NCI-H187 (cell line): ENCODE data around the gene GALNT16.
"Not testable (repeated sequence)": the region's sequence is repeated elsewhere in the genome, so short reads cannot be mapped to it uniquely, and the experiment has no call there.

Experiments used
- DNase-seq, 2 experiments: peaks; one replicate each; lab custom pipeline; 2025; lab: John Stamatoyannopoulos, UW

The GALNT16 gene

DNA sequence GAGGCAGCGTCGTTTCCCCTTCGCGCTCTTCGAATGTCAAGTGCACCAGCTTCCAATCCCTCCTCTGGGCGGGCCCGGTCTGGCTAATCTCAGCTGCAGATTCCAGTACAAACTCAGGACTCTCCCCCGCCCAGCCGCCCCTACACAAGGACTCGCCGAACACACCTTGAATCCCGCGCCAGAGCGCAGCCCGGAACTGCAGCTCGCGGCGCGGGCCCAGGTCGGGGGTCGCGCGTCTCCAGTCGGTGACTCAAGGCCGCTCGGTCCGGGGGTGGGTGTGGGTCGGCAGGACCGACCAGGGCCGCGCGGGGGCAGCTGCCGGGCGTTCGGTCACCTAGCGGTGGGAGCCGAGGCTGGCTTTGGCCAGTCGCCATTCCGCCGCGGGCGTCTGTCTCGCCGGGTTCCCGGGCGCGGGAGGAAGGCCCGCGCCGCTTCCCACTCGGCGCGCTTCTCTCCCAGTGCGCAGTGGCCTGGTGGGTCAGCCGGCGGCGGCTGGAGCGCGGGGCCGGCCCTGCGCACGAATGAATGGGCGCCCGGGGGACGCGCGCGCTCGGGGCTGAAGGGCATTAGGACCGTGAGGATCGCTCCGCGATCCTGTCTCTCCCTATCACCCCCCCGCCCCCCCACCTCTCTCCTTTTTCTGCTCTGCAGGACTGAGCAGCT lies at the start of gene GALNT16:
Gene GALNT16 (plus strand): TSS at position 632 of the 663 bp plus-strand sequence. CDS start 133 bp downstream, outside the sequence.
- peak; percentile 57 to 68 for DNase-seq

DNA sequence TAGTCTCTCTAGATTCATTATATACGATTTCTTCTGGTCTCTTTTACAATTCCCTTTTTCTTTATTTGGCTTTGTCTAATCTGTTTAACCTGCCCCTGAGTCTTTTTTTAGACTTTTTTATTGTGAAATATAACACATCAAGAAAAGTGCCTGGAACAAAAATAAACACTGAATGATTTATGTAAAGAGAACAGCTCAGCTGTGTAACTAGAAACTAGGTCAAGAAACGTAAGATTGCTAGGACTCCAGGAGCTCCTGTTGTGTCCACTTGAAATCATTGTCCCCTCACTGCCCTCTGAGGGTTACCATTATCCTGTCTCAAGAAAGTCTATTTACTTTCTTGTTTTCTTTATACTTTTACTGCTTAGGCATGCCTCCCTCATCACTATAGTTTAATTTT lies 45.6 kb upstream of the GALNT16 start:
- DNase-seq, result no peak

DNA sequence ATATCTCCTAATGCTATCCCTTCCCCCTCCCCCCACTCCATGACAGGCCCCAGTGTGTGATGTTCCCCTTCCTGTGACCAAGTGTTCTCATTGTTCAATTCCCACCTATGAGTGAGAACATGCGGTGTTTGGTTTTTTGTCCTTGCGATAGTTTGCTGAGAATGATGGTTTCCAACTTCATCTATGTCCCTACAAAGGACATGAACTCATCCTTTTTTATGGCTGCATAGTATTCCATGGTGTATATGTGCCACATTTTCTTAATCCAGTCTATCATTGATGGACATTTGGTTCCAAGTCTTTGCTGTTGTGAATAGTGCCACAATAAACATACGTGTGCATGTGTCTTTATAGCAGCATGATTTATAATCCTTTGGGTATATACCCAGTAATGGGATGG lies 42.3 kb upstream of the GALNT16 start:
- not testable (repeated sequence) for DNase-seq

DNA sequence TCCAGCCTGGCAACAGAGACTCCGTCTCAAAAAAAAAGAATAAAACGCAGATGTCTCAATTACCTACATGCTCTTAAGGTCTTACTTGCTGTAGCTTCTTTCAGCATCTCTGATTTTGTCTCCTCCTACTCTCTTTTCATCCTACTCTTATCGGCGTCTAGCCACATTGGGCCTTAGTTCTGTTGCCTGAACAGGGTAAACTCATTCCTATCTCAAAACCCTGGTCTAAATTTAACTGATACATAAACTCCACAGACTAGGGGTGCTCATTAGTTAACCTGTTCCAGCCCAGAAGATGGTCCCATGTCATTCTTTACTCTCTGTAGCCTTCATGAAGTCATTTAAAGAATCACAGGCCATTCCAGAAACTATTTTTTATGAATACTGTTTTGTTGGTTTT lies 35.0 kb upstream of the GALNT16 start:
- DNase-seq, result no peak

GRCh38 chr14:69226178-69226577 lies 33.8 kb upstream of the GALNT16 start:
- no peak for DNase-seq

DNA sequence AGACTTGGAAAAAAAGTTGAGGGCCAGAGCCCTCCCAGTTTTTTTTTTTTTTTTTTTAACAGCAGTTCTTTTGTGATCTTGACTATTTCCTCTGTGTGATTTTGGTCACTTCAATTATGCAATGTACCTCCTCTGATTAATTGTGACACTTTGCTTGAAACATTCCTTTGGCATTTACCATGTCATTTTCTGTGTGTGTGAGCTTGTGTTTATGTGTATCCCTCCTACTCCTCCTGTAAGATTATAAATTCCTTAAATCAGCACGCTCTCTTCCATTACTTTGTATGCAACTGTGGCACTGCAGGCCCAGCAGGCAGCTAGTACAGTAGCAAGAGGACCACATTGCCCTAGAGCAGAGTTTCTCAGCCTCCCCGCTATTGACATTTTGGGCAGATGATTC lies 33.2 kb upstream of the GALNT16 start:
- DNase-seq, result no peak

- DNase-seq, result no peak
These were observed 28.5 kb upstream of the GALNT16 start for GRCh38 chr14:69231486-69231885.

GRCh38 chr14:69232388-69232787 lies 27.6 kb upstream of the GALNT16 start:
- no peak for DNase-seq

DNA sequence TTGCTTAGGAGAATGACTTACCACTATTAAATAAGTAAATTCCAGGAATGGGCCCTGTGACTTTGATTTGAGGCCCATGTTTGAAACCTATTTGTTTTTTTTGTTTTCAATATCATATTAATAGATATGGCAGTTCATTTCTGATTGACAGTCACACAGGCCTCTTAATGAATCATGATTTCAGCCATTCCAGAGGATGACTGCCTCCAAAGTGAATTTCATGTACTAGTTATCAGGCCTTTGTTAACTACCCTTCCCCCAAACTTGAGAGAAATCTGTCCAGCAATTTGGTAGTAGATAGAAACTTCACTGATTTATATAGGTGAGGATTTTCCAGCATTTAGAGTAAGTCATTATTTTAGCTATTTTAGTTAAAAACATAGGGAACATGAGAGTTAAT lies 25.9 kb upstream of the GALNT16 start:
- DNase-seq, result no peak

GRCh38 chr14:69235708-69236107 lies 24.2 kb upstream of the GALNT16 start:
- no peak for DNase-seq

DNA sequence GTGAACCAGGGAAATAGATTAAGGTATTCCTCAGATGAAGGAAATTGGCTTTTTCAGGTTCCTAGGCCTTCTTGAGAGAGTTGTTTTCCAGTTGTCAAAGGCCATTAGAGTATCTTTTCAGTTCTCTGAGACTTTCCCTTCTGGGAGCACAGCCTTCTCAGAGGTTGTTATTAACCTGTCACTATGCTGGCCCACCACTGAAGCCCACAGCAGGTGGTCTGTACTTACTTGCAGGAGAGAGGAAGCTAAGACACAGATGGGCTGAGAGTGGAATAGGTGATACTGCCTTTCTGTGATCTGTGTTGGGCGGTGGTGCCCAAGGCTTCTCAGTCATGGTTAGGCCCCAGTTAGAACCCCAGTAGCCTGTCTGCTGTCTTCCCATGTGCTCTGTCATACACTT lies 22.8 kb upstream of the GALNT16 start:
- no peak for DNase-seq

GRCh38 chr14:69237584-69237983 lies 22.4 kb upstream of the GALNT16 start:
- DNase-seq, result peak; percentile 37 to 39

DNA sequence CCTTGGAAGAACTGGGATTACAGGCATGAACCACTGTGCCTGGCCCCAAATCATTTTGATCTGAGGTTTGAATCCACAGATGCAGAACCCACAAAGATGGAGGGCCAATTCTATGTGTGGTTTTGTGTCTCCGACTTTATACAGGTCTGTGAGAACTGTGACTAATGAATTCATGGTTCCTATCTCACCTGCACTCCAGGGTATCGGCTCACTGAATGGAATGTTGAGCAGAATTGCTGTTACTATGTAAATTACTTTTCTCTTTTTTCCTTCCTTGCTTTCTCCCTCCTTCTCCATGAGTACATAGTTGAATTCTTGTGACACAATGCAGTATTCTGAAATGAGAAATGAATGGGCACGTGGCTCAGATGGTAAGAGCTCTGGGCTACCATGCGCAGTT lies 21.1 kb upstream of the GALNT16 start:
- DNase-seq, result no peak

GRCh38 chr14:69240527-69241173 lies 19.3 kb upstream of the GALNT16 start:
- no peak for DNase-seq

- DNase-seq, result no peak
These were observed 18.4 kb upstream of the GALNT16 start for GRCh38 chr14:69241577-69241976.

- peak; percentile 39 to 43 for DNase-seq
These were observed 17.4 kb upstream of the GALNT16 start for GRCh38 chr14:69242311-69243224.

GRCh38 chr14:69244946-69245345 lies 15.0 kb upstream of the GALNT16 start:
- DNase-seq, result no peak

DNA sequence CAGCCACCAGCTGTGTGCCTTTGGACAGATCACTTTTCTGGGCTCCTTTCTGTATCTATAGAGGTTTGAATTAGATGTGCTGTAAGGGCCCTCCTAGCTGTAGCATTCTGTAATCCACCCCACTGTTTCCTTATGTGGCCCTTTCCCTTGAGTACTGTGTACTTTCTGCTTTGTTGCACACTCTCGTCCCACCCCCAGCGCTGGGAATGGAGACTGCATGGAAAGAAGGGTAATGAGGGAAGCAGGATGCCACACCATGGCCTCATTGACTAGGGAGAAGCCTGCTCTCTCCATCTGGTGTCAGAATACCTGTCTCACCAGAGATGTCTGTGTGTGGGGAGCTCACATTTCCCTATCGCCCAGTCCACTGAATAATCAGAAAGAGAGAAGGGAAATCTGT lies 13.6 kb upstream of the GALNT16 start:
- DNase-seq, result peak; percentile 34 to 83

DNA sequence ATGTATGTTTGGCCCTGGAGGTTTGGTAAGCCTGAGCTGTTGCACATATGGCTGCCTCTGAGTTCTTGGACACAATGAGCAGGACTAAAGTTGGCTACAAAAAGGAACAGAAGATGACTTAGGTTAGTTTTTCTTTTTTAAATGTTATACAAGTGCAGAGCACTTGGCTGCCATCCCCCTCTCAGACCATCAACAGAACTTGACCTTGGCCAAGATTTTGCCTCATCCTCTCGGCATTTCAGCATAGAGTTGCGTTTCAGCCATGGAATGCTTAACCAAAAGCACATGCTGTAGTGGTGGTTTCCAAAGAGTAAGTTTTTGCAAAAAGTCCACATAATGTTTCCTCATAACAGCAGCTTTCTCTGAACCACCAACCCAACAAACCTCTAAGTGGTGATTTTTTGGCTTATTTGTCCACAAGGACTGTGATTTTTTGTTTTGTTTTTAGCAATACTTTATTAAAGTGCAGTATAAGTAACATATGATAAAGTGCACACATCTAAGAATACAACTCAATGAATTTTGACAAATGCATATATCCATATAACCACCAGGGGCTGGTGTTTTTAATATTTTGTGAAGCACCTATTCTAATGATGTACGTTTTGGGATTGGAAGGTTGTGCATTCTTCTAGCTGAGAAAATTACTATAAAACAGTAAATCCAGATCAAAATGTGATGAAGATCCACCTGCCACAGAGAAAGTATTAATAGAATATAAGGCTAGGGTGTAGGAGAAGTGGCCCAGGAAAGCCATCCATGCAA lies 12.1 kb upstream of the GALNT16 start:
- DNase-seq, result no peak

DNA sequence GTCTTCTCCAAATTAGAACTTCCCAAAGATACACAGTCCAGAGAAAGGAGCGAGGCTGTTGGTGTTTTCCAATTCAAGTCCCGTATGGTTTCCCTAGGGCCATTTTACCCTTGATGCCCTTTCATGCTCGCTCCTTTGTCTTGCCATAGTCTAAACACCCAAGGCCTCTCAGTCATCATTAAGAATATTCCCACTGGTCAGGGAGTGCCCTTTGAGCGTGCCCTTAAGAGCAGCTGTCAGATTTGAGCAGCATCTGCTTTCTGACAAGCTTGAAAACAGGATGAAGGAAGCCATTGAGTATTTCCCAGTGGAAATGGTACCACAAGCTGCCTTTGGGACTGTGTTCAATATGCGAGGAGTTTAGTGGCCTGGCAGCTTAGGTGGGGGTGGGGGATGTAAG lies 10.4 kb upstream of the GALNT16 start:
- DNase-seq, result no peak

DNA sequence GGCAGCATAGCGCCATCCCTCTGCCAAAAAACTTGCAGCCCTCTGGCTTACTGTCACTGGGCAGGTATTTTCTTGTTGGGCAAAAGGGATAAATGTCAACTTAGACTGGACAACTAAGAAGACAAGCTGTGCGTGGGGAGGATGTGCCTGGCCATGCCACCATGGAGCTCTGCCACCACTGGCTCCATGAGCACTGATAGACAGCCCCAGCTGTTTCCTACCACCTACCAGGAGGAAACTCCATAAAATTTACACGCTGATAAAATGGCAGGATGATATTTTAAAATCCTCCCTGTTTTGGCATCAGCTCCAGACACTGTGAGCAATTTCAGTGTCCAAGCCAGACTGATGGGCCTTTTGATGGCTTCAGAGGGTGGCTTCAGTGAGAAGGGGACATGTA lies 7.1 kb upstream of the GALNT16 start:
- DNase-seq, result no peak

DNA sequence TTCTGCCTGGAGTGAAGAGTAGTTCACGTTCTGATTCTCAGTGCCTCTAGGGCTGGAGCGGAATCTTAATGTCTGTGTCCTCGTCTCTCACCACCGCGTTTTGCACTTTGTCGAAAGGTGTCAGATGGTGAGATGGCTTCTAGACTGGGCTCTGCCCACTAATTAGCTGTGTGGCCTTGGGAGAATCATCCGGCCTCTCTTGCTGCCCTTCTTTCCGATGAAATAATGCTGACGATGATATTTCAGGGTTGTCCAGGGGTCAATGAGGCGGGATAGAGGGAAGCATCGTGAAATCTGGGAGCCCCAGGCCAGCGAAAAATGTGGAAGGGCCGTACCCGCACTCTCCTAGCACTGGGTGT lies 811 bp upstream of the GALNT16 start:
- no peak for DNase-seq
